GM19035 (cell line): ENCODE data around the gene EIPR1.

Experiments
- ATAC-seq: cut with Tn5 transposase; IDR thresholded peaks from one replicate; pipeline ENCODE4 v1.9.1; 2021; ENCODE audit not compliant: unreplicated experiment

The EIPR1 gene

GRCh38 chr2:3141696-3142095 is 235.9 kb downstream of the EIPR1 start:
- ATAC-seq = no peak

- no peak for ATAC-seq
These were observed 237.7 kb downstream of the EIPR1 start for GRCh38 chr2:3139906-3140305.
